Cardiac fibroblast (primary cell): Measurements from ENCODE around the gene THRAP3.

Experiments
- DNase-seq, 2 donors: peaks; one replicate each; pipeline versions ENCODE4 v3.0.0 to v3.0.0-alpha.2; 2010; ENCODE audit warnings: low read depth in 2 of 2
- H3K4me3 ChIP-seq, 2 donors: replicated peaks in 1 of 2; 1 replicate in 1 of 2; 2 replicates in 1 of 2; pipeline ENCODE4 v1.5.1; 2011; ENCODE audit warnings: low read depth in 2 of 2, low read length in 2 of 2, mild to moderate bottlenecking in 2 of 2, moderate library complexity in 1 of 2
- CTCF ChIP-seq: IDR thresholded peaks from one replicate; pipeline ENCODE4 v1.5.1; 2011; ENCODE audit warnings: low read depth, mild to moderate bottlenecking, low read length, inconsistent platforms

The THRAP3 gene

GRCh38 chr1:36273024-36273423 is 48.8 kb downstream of the THRAP3 start:
- peak in 1 of 2 donors; percentile 49 for DNase-seq
- H3K4me3 ChIP-seq, result no peak overlapping the region
- TF ChIP-seq CTCF, result no peak

GRCh38 chr1:36274201-36274600 is 50.0 kb downstream of the THRAP3 start:
- no peak overlapping the region for H3K4me3 ChIP-seq
- TF ChIP-seq CTCF, result no peak
- no peak for DNase-seq

- TF ChIP-seq CTCF, result no peak
Observed at GRCh38 chr1:36276688-36277087, 52.4 kb downstream of the THRAP3 start.

GRCh38 chr1:36279110-36279788 is 55.0 kb downstream of the THRAP3 start:
- H3K4me3 ChIP-seq, result no peak overlapping the region
- TF ChIP-seq CTCF, result no peak
- peak; percentile 54 to 63 for DNase-seq

More at GRCh38 chr1:36276688-36277087, 52.4 kb downstream of the THRAP3 start:
- DNase-seq, result no peak
- H3K4me3 ChIP-seq, result no peak overlapping the region

- no peak for TF ChIP-seq CTCF
- no peak for DNase-seq
Observed at GRCh38 chr1:36279789-36280296, 55.6 kb downstream of the THRAP3 start.

GRCh38 chr1:36284061-36284460 is 59.8 kb downstream of the THRAP3 start:
- H3K4me3 ChIP-seq, result no peak overlapping the region
- TF ChIP-seq CTCF, result no peak
- DNase-seq, result peak in 1 of 2 donors; percentile 48

More at GRCh38 chr1:36279789-36280296, 55.6 kb downstream of the THRAP3 start:
- H3K4me3 ChIP-seq, result no peak overlapping the region
